PC-9 (cell line): ENCODE measurements around the gene CUX1. TPM values are rescaled to one million over a fixed set of nuclear protein-coding genes. Genes with fewer than 3 reads are reported as not detected.

Experiments used
- BruUV-seq: library from RNA; stranded (reverse); fragments of 400-500 nt; replicated peaks from 2 replicates; lab custom pipeline; 2021; lab: Mats Ljungman, UMichigan
- CTCF ChIA-PET: fragments of 300-600 bp; sonication (Branson Sonifier 250); formaldehyde crosslinking; loops from one replicate; lab custom pipeline; 2022; ENCODE audit warnings: antibody characterized with exemption; lab: Charles Lee
- POLR2A ChIA-PET: fragments of 300-600 bp; sonication (Branson Sonifier 250); formaldehyde crosslinking; loops from one replicate; lab custom pipeline; 2022; ENCODE audit warnings: antibody characterized with exemption; ENCODE audit not compliant: unreplicated experiment; lab: Charles Lee
- DNase-seq, 2 experiments: peaks; one replicate each; pipeline versions ENCODE4 v3.0.0 to v3.0.0-alpha.2; 2015 to 2022; ENCODE audit warnings: mixed read lengths in 1 of 2
- H2AFZ ChIP-seq: fragments of 200-600 bp; sonication (generic); 2 replicates; pipeline ENCODE4 v1.8.1; 2017; ENCODE audit warnings: antibody characterized with exemption
- H3F3A ChIP-seq: fragments of 200-600 bp; sonication (generic); 2 replicates; pipeline ENCODE4 v1.8.1; 2017; ENCODE audit warnings: antibody characterized with exemption, mild to moderate bottlenecking, low read depth; ENCODE audit not compliant: insufficient read depth
- H3K27ac ChIP-seq: fragments of 200-600 bp; sonication (generic); 2 replicates; pipeline ENCODE4 v1.6.1; 2016; ENCODE audit warnings: mixed run types
- H3K27me3 ChIP-seq: fragments of 200-600 bp; sonication (generic); 2 replicates; pipeline ENCODE4 v1.6.1; 2016; ENCODE audit warnings: low read depth, mixed run types; ENCODE audit not compliant: insufficient read depth
- H3K36me3 ChIP-seq: fragments of 200-600 bp; sonication (generic); 2 replicates; pipeline ENCODE4 v1.6.1; 2016; ENCODE audit warnings: low read depth, mixed run types
- H3K4me1 ChIP-seq: fragments of 200-600 bp; sonication (generic); replicated peaks from 2 replicates; pipeline ENCODE4 v1.6.1; 2016; ENCODE audit warnings: mixed run types; ENCODE audit not compliant: insufficient read depth
- H3K4me2 ChIP-seq: fragments of 200-600 bp; sonication (generic); 2 replicates; pipeline ENCODE4 v1.6.1; 2017; ENCODE audit warnings: mixed run types
- H3K4me3 ChIP-seq: fragments of 200-600 bp; sonication (generic); 2 replicates; pipeline ENCODE4 v1.6.1; 2016; ENCODE audit warnings: mixed run types
- H3K79me2 ChIP-seq: fragments of 200-600 bp; sonication (generic); 2 replicates; pipeline ENCODE4 v1.6.1; 2017; ENCODE audit warnings: low read depth, mixed run types
- H3K9me2 ChIP-seq: fragments of 200-600 bp; sonication (generic); 2 replicates; pipeline ENCODE4 v1.8.1; 2017; ENCODE audit warnings: mild to moderate bottlenecking; ENCODE audit not compliant: insufficient read depth
- H3K9me3 ChIP-seq: fragments of 200-600 bp; sonication (generic); 2 replicates; pipeline ENCODE4 v1.8.1; 2016; ENCODE audit warnings: low read depth; ENCODE audit not compliant: insufficient read depth
- H4K20me1 ChIP-seq: fragments of 200-600 bp; sonication (generic); 2 replicates; pipeline ENCODE4 v1.8.1; 2017; ENCODE audit not compliant: insufficient read depth
- EZH2 ChIP-seq: fragments of 200-600 bp; sonication (generic); IDR thresholded peaks from 2 replicates; pipeline ENCODE4 v1.8.0; 2017; ENCODE audit warnings: antibody characterized with exemption, low read depth
- intact Hi-C: fragments of 100-400 bp; cut with micrococcal nuclease; formaldehyde crosslinking; loops from one replicate; pipeline ENCODE4 v1.10.0; 2022; ENCODE audit not compliant: unreplicated experiment
- total RNA-seq: library from RNA; stranded (reverse); gene quantifications from 2 replicates; pipeline ENCODE4 v1.2.3, GENCODE V29; 2021
- TF ChIP-seq, protein P1 (sequence below): fragments of 200-600 bp; sonication (generic); conservative IDR thresholded peaks from 2 replicates; pipeline ENCODE4 v1.6.1; 2017; ENCODE audit warnings: mixed run types, antibody characterized with exemption, mild to moderate bottlenecking, moderate library complexity

CUX1 gene
- total RNA-seq, 1 experiment from 2014 or later: 83.3 TPM

DNA sequence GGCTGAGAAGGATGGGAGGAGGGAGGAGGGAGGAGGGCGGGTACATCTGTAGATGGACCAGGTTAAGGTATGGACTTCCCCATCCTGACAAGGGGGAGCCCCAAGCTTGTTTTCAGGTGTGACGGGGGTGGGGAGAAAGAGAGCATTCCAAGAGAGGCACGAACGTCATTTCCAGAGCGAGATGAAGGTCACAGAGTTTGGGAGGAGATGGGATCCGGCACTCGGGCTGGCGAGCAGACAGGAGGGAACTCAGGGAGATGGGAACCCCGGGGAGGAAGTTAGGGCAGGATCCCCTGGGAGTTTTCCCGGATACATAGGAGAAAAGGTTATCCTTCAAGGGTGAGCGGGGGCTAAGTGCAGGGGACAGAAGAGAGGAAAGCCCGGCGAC, 118.8 kb downstream of the CUX1 start:
- Histone ChIP-seq H3F3A (no peaks in the 10 kb centered on the region; the same call in 1 of the 2 replicates), H3K4me3 (no peak overlapping the region), H3K27ac (no peak overlapping the region), H3K27me3 (no peaks in the 10 kb centered on the region), H3K4me1 (peaks cover 10% of the 10 kb centered on the region), H2AFZ (no peak overlapping the region), H3K36me3 (no peaks in the 10 kb centered on the region), H4K20me1 (no peaks in the 10 kb centered on the region; the same call in 1 of the 2 replicates), H3K9me2 (no peaks in the 10 kb centered on the region), H3K4me2 (no peak overlapping the region), H3K79me2 (peaks cover 1% of the 10 kb centered on the region; the same call in 1 of the 2 replicates), H3K9me3 (no peaks in the 10 kb centered on the region)
- TF ChIP-seq EZH2: no peak
- TF ChIP-seq, protein P1, sequence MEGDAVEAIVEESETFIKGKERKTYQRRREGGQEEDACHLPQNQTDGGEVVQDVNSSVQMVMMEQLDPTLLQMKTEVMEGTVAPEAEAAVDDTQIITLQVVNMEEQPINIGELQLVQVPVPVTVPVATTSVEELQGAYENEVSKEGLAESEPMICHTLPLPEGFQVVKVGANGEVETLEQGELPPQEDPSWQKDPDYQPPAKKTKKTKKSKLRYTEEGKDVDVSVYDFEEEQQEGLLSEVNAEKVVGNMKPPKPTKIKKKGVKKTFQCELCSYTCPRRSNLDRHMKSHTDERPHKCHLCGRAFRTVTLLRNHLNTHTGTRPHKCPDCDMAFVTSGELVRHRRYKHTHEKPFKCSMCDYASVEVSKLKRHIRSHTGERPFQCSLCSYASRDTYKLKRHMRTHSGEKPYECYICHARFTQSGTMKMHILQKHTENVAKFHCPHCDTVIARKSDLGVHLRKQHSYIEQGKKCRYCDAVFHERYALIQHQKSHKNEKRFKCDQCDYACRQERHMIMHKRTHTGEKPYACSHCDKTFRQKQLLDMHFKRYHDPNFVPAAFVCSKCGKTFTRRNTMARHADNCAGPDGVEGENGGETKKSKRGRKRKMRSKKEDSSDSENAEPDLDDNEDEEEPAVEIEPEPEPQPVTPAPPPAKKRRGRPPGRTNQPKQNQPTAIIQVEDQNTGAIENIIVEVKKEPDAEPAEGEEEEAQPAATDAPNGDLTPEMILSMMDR: no peak
- CTCF ChIA-PET: no interaction called here
- no TSS peak for BruUV-seq
- no peak for DNase-seq
- intact Hi-C loops: no loop called here
- POLR2A ChIA-PET: no interaction called here

DNA sequence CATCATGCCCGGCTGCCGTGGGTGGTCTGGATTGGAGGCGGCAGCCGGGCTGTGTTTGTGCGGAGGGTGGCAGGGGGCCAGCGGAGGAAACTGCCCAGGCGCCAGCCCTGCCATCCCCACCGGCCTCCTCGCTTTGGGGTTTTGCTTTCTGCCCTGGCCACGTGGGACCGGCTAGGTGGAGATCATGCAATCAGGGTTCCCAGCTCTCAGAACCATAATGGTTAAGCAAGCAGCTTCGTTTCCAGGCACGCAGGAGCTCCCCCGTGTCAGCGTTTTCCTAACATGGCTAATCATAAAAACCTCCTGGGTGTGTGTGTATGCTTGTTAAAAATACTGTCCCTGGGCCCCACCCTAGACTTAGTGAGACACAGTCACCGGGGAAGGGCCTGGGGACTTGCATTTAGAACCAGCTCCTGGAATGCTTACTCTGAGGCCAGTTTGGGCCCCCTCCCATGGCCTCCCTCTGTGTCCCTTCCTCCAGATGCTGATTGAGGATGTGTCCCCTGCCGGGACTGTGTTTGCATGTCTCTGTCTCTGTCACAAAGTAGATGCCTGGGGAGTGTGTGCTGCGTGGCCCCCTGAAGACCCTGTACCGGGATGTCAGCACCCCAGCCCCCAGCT, 119.3 kb downstream of the CUX1 start:
- Histone ChIP-seq H3K27me3 (no peaks in the 10 kb centered on the region), H3K79me2 (no peaks in the 10 kb centered on the region), H3K9me3 (no peaks in the 10 kb centered on the region), H3F3A (peaks cover 4% of the 10 kb centered on the region; the same call in 1 of the 2 replicates), H4K20me1 (no peaks in the 10 kb centered on the region; the same call in 1 of the 2 replicates), H3K27ac (no peak overlapping the region), H3K4me2 (no peak overlapping the region), H3K9me2 (no peaks in the 10 kb centered on the region), H3K4me1 (peaks cover 15% of the 10 kb centered on the region), H3K4me3 (no peak overlapping the region), H3K36me3 (no peaks in the 10 kb centered on the region), H2AFZ (no peak overlapping the region)
- no peak for DNase-seq
- no TSS peak for BruUV-seq
- intact Hi-C loops: no loop called here
- TF ChIP-seq, protein P1: no peak
- no peak for TF ChIP-seq EZH2
- POLR2A ChIA-PET: no interaction called here
- CTCF ChIA-PET: interaction anchor here (0.7 kb wide), 1 partner anchor 15 kb away, joined by 4 read pairs; no protein-coding TSS in a partner anchor

DNA sequence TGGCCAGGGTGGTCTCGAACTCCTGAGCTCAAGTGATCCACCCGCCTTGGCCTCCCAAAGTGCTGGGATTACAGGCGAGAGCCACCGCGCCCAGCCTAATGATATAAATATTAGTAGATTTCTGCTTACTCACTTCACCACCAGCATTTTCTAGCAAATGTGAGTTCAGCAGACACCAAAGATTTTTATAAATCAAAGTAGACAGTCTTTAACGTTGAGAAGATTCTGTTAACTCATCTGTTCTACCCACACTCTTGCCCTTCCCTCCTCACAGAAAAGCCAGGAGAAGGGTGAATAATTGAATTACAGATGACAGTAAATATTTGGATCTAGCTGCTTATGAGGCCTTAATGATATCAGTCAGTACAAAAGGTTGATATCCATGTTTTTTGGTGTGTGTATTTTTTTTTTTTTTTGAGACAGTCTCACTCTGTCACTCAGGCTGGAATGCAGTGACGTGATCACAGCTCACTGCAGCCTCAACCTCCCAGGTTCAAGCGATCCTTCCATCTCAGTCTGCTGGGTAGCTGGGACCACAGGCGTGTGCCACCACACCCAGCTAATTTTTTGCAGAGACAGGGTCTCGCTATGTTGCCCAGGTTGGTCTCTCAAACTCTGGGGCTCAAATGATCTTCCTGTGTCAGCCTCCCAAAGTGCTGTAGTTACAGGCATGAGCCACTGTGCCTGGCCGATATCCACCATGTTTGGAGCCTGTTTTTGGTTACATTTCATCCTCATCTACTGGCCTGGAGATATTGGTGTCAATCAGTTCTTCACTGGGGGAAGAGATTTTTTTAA, 120.5 kb downstream of the CUX1 start:
- DNase-seq: no peak
- Histone ChIP-seq H3F3A (peaks cover 13% of the 10 kb centered on the region; the same call in 1 of the 2 replicates), H3K36me3 (no peaks in the 10 kb centered on the region), H4K20me1 (peaks cover 6% of the 10 kb centered on the region; the same call in 1 of the 2 replicates), H3K27me3 (no peaks in the 10 kb centered on the region), H3K9me3 (no peaks in the 10 kb centered on the region), H2AFZ (no peak overlapping the region), H3K79me2 (0 out of 2 replicates have a peak, but pooled peaks cover 5% of the 10 kb centered on the region), H3K4me3 (no peak overlapping the region), H3K27ac (no peak overlapping the region), H3K9me2 (no peaks in the 10 kb centered on the region), H3K4me1 (peaks cover 27% of the 10 kb centered on the region), H3K4me2 (no peak overlapping the region)
- intact Hi-C loops: no loop called here
- BruUV-seq: no TSS peak
- TF ChIP-seq, protein P1: no peak
- no peak for TF ChIP-seq EZH2
- POLR2A ChIA-PET: no interaction called here
- CTCF ChIA-PET: no interaction called here
